ENCODE results near the gene CHRD. TPM values are rescaled to one million over a fixed set of nuclear protein-coding genes. Genes with fewer than 3 reads are reported as not detected.
A peak's percentile ranks its signal among the peaks of the same experiment; 100 is the strongest.

Gene CHRD
- total RNA-seq, 1 experiment from 2014 or later: 1.8 TPM

- H3K9me3 ChIP-seq (ENCODE audit: control insufficient read depth, low read depth, low read length): no peaks in the 10 kb centered on the region
- no peak within 1 kb of the TSS for H2BK120ac ChIP-seq (ENCODE audit: low read depth, low read length, poor library complexity, severe bottlenecking)
- H3K9ac ChIP-seq (ENCODE audit: extremely low read depth, insufficient read length, low read length): peak within 1 kb of the TSS; percentile 64
- no peaks in the 10 kb centered on the region; the same call in 1 of the 2 replicates for H3K79me2 ChIP-seq (ENCODE audit: insufficient read depth, low read length)
- no CpG with 5 or more reads among the region's 56 CpGs for WGBS (ENCODE audit: extremely low coverage, insufficient read length, low lambda C conversion rate)
- no peak within 1 kb of the TSS for H2BK12ac ChIP-seq (ENCODE audit: insufficient read length, low read depth, low read length)
- peaks cover 8% of the 10 kb centered on the region for H3K27me3 Mint-ChIP-seq (ENCODE audit: low read depth)
- peak within 1 kb of the TSS; percentile 54 for H3K14ac ChIP-seq (ENCODE audit: insufficient read depth, low read length)
- peaks cover 2% of the 10 kb centered on the region; the same call in 1 of the 2 replicates for H3K4me1 ChIP-seq (ENCODE audit: insufficient read depth, low read length)
- no peak within 1 kb of the TSS for H2AK5ac ChIP-seq (ENCODE audit: insufficient read length, low read length)
- peaks cover 2% of the 10 kb centered on the region for H4K20me1 ChIP-seq (ENCODE audit: control insufficient read depth, insufficient read depth, insufficient read length)
- TF ChIP-seq CTCF (conservative IDR thresholded peaks at IDR 0.05): no peak
- peak; percentile 66 for DNase-seq
- H3K27ac ChIP-seq (ENCODE audit: insufficient read length, low read depth, low read length): no peak within 1 kb of the TSS
- H3K9me3 Mint-ChIP-seq: no peaks in the 10 kb centered on the region
- no peak within 1 kb of the TSS for H3K23ac ChIP-seq (ENCODE audit: insufficient read length, low read depth, low read length)
- no peak within 1 kb of the TSS for H2BK20ac ChIP-seq (ENCODE audit: low read depth, low read length, poor library complexity, severe bottlenecking)
- no peak within 1 kb of the TSS for H4K8ac ChIP-seq (replicated peaks; ENCODE audit: insufficient read length, low read depth, low read length)
- no peak within 1 kb of the TSS for H2BK15ac ChIP-seq (ENCODE audit: low read depth, low read length)
- H3K27me3 ChIP-seq (ENCODE audit: insufficient read depth, low read length): no peaks in the 10 kb centered on the region; the same call in 1 of the 2 replicates
- no peak within 1 kb of the TSS for H4K5ac ChIP-seq (ENCODE audit: insufficient read length, low read depth, low read length)
- no peak within 1 kb of the TSS for H3K4ac ChIP-seq (ENCODE audit: low read depth, low read length)
- H3T11ph ChIP-seq (ENCODE audit: low read length): no peak within 1 kb of the TSS
- H3K56ac ChIP-seq (ENCODE audit: insufficient read length, low read depth, low read length): no peak within 1 kb of the TSS
- peaks cover 24 to 44% (median 44%) of the 10 kb centered on the region in 3 experiments; a peak in 6 of 7 replicates for H3K36me3 Mint-ChIP-seq (ENCODE audit: insufficient read depth in 1 of 3, low read depth in 3 of 3)
- H2AFZ ChIP-seq (ENCODE audit: low read length): no peak within 1 kb of the TSS
- no peaks in the 10 kb centered on the region for H3K79me1 ChIP-seq (ENCODE audit: insufficient read depth, low read depth, low read length, poor library complexity, severe bottlenecking)
- peaks cover 23 to 26% of the 10 kb centered on the region in 2 experiments for H3K4me1 Mint-ChIP-seq
- peak within 1 kb of the TSS; percentile 15 for H3K18ac ChIP-seq (ENCODE audit: insufficient read length, low read depth, low read length)
- peak within 1 kb of the TSS; percentile 96 to 98 for H3K4me3 Mint-ChIP-seq
- peaks cover 25% of the 10 kb centered on the region for H3K23me2 ChIP-seq (ENCODE audit: insufficient read length, low read depth, low read length, poor library complexity, severe bottlenecking)
- peak within 1 kb of the TSS; percentile 75 for H3K4me2 ChIP-seq (ENCODE audit: insufficient read depth, insufficient read length, low read length)
- H4K91ac ChIP-seq (ENCODE audit: insufficient read length, low read depth, low read length): no peak within 1 kb of the TSS
- H3K27ac Mint-ChIP-seq: peak within 1 kb of the TSS; percentile 93 to 97 (median 97)
- no peak within 1 kb of the TSS for H2BK5ac ChIP-seq (ENCODE audit: insufficient read length, low read length)
Observed at GRCh38 chr3:184361532-184361931, 18.3 kb upstream of the CHRD start, which contains the start of the genes CLCN2 and POLR2H. CLCN2 (minus strand) TSS chr3:184361605; CDS start chr3:184361479, 126 bp downstream. POLR2H (plus strand) TSS chr3:184361710; CDS start chr3:184363493, 1,783 bp downstream.
